SU-DHL-6 (cell line): ENCODE measurements around the gene UMODL1.

Experiments
- H2AFZ ChIP-seq: fragments of 200-600 bp; sonication (generic); 2 replicates; pipeline ENCODE4 v1.6.1; 2014; ENCODE audit warnings: low read depth, mild to moderate bottlenecking, moderate library complexity, mixed read lengths, antibody characterized with exemption, low read length; ENCODE audit not compliant: severe bottlenecking
- H3F3A ChIP-seq: fragments of 200-600 bp; shearing (Covaris generic); 2 replicates; pipeline ENCODE4 v1.6.0; 2016; ENCODE audit warnings: antibody characterized with exemption, mild to moderate bottlenecking; ENCODE audit not compliant: insufficient read depth
- H3K27ac ChIP-seq: fragments of 200-600 bp; sonication (generic); 2 replicates; pipeline ENCODE4 v1.5.1; 2016; ENCODE audit warnings: low read depth, mild to moderate bottlenecking, low read length, moderate library complexity, mixed read lengths
- H3K27me3 ChIP-seq: fragments of 200-600 bp; sonication (generic), shearing (Covaris generic); 2 replicates; pipeline ENCODE4 v1.6.0; 2014; ENCODE audit warnings: mild to moderate bottlenecking, low read length
- H3K36me3 ChIP-seq: fragments of 200-600 bp; sonication (generic); 2 replicates; pipeline ENCODE4 v1.6.1; 2014; ENCODE audit warnings: mild to moderate bottlenecking, low read length, mixed read lengths
- H3K4me2 ChIP-seq: fragments of 300-600, 200-600 bp; shearing (Covaris generic), sonication (generic); 2 replicates; pipeline ENCODE4 v1.6.0; 2014; ENCODE audit warnings: low read length, low read depth, mild to moderate bottlenecking; ENCODE audit not compliant: poor library complexity, severe bottlenecking
- H3K4me3 ChIP-seq: fragments of 200-600 bp; sonication (generic); 2 replicates; pipeline ENCODE4 v1.5.1; 2014; ENCODE audit warnings: antibody characterized with exemption, low read length, mild to moderate bottlenecking, mixed read lengths; ENCODE audit not compliant: insufficient read depth, poor library complexity, severe bottlenecking
- H3K79me2 ChIP-seq: fragments of 200-600 bp; sonication (generic); 2 replicates; pipeline ENCODE4 v1.6.1; 2014; ENCODE audit warnings: mild to moderate bottlenecking, low read length, moderate library complexity; ENCODE audit not compliant: insufficient read depth
- H3K9ac ChIP-seq: fragments of 200-600 bp; sonication (generic); 2 replicates; pipeline ENCODE4 v1.7.0; 2014; ENCODE audit warnings: mild to moderate bottlenecking, low read length
- H3K9me2 ChIP-seq: fragments of 200-600 bp; sonication (generic); replicated peaks from 2 replicates; pipeline ENCODE4 v1.6.1; 2014; ENCODE audit warnings: low read length; ENCODE audit not compliant: insufficient read depth
- H3K9me3 ChIP-seq: fragments of 200-600 bp; sonication (generic); 2 replicates; pipeline ENCODE4 v1.6.1; 2014; ENCODE audit warnings: low read length, mixed read lengths; ENCODE audit not compliant: insufficient read depth
- H4K20me1 ChIP-seq: fragments of 200-600 bp; sonication (generic); 2 replicates; pipeline ENCODE4 v1.6.1; 2014; ENCODE audit warnings: low read depth, mild to moderate bottlenecking, antibody characterized with exemption, low read length, moderate library complexity, mixed read lengths
- EZH2phosphoT487 ChIP-seq: fragments of 200-600 bp; sonication (generic), shearing (Covaris generic); conservative IDR thresholded peaks from 2 replicates; pipeline ENCODE4 v1.6.1; 2018; ENCODE audit warnings: mild to moderate bottlenecking, antibody characterized with exemption, low read length, moderate library complexity, mixed read lengths
- TF ChIP-seq, protein P1 (sequence below): fragments of 200-600 bp; sonication (generic); IDR thresholded peaks from one replicate; pipeline ENCODE4 v1.5.1; 2017; ENCODE audit warnings: antibody characterized with exemption, mild to moderate bottlenecking, low read length, moderate library complexity; ENCODE audit not compliant: insufficient read depth, poor library complexity, severe bottlenecking

UMODL1 gene

GRCh38 chr21:42071146-42071737 is at the start of gene UMODL1:
Gene UMODL1, plus strand, starts transcription at chr21:42071317. Its CDS starts 0 bp downstream, at chr21:42071317.
- H3K4me2 ChIP-seq = no peak within 1 kb of the TSS
- no peaks in the 10 kb centered on the region for H3K9me3 ChIP-seq
- no peak within 1 kb of the TSS for H3K4me3 ChIP-seq
- no peak for TF ChIP-seq EZH2phosphoT487
- TF ChIP-seq, protein P1, sequence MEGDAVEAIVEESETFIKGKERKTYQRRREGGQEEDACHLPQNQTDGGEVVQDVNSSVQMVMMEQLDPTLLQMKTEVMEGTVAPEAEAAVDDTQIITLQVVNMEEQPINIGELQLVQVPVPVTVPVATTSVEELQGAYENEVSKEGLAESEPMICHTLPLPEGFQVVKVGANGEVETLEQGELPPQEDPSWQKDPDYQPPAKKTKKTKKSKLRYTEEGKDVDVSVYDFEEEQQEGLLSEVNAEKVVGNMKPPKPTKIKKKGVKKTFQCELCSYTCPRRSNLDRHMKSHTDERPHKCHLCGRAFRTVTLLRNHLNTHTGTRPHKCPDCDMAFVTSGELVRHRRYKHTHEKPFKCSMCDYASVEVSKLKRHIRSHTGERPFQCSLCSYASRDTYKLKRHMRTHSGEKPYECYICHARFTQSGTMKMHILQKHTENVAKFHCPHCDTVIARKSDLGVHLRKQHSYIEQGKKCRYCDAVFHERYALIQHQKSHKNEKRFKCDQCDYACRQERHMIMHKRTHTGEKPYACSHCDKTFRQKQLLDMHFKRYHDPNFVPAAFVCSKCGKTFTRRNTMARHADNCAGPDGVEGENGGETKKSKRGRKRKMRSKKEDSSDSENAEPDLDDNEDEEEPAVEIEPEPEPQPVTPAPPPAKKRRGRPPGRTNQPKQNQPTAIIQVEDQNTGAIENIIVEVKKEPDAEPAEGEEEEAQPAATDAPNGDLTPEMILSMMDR = no peak
- no peaks in the 10 kb centered on the region for H4K20me1 ChIP-seq
- peaks cover 5% of the 10 kb centered on the region for H3F3A ChIP-seq
- no peaks in the 10 kb centered on the region for H3K9me2 ChIP-seq
- H3K27ac ChIP-seq = no peak within 1 kb of the TSS
- no peaks in the 10 kb centered on the region for H3K79me2 ChIP-seq
- no peak within 1 kb of the TSS for H3K9ac ChIP-seq
- H2AFZ ChIP-seq = no peak within 1 kb of the TSS
- no peaks in the 10 kb centered on the region for H3K36me3 ChIP-seq
- no peaks in the 10 kb centered on the region for H3K27me3 ChIP-seq

GRCh38 chr21:42021371-42022090 is 49.6 kb upstream of the UMODL1 start:
- Histone ChIP-seq H4K20me1 (no peaks in the 10 kb centered on the region), H3K4me2 (no peak overlapping the region), H3K27ac (no peak overlapping the region), H3K27me3 (no peaks in the 10 kb centered on the region), H3K4me3 (no peak overlapping the region), H3K9ac (no peak overlapping the region), H3F3A (no peaks in the 10 kb centered on the region), H3K79me2 (no peaks in the 10 kb centered on the region), H3K9me2 (no peaks in the 10 kb centered on the region), H3K36me3 (no peaks in the 10 kb centered on the region), H2AFZ (no peak overlapping the region), H3K9me3 (no peaks in the 10 kb centered on the region)
- TF ChIP-seq EZH2phosphoT487 = no peak
- TF ChIP-seq, protein P1 = no peak

- H3K4me3 ChIP-seq = no peak overlapping the region
- TF ChIP-seq, protein P1 = no peak
- TF ChIP-seq EZH2phosphoT487 = no peak
- H3K36me3 ChIP-seq = no peaks in the 10 kb centered on the region
- no peaks in the 10 kb centered on the region for H4K20me1 ChIP-seq
- H3K79me2 ChIP-seq = no peaks in the 10 kb centered on the region
- H3K9me2 ChIP-seq = no peaks in the 10 kb centered on the region
- H3K27me3 ChIP-seq = no peaks in the 10 kb centered on the region
- H3K9ac ChIP-seq = no peak overlapping the region
- H3K9me3 ChIP-seq = no peaks in the 10 kb centered on the region
- no peak overlapping the region for H3K4me2 ChIP-seq
- no peak overlapping the region for H2AFZ ChIP-seq
- no peak overlapping the region for H3K27ac ChIP-seq
- H3F3A ChIP-seq = no peaks in the 10 kb centered on the region
These were observed 49.1 kb upstream of the UMODL1 start for GRCh38 chr21:42022091-42022430.
